Measurements from ENCODE around the gene ACVR2A. TPM values are rescaled to one million over a fixed set of nuclear protein-coding genes. Genes with fewer than 3 reads are reported as not detected.
A peak's percentile ranks its signal among the peaks of the same experiment; 100 is the strongest.

Gene ACVR2A
- polyA plus RNA-seq, 1 donor from 2014 or later, result 139 TPM

GRCh38 chr2:147850838-147851237, 6.0 kb downstream of the ACVR2A start:
- H3F3A ChIP-seq (ENCODE audit: insufficient read depth, low read length, poor library complexity, severe bottlenecking), result no peaks in the 10 kb centered on the region
- H2AFZ ChIP-seq (ENCODE audit: low read depth, low read length), result no peak overlapping the region
- H4K20me1 ChIP-seq (ENCODE audit: insufficient read depth), result peaks cover 20% of the 10 kb centered on the region
- no peaks in the 10 kb centered on the region for H3K9me2 ChIP-seq (ENCODE audit: insufficient read depth, low read length)
- no peaks in the 10 kb centered on the region for H3K36me3 ChIP-seq (ENCODE audit: insufficient read depth, low read length)
- no peak overlapping the region for H3K9ac ChIP-seq (ENCODE audit: low read length)
- no peak overlapping the region for H3K27ac ChIP-seq (ENCODE audit: low read length)
- peak overlapping the region; percentile 51 for H3K4me3 ChIP-seq (ENCODE audit: low read length)
- H3K9me3 ChIP-seq (ENCODE audit: low read length), result no peaks in the 10 kb centered on the region
- TF ChIP-seq SMC3 (conservative IDR thresholded peaks at IDR 0.05; ENCODE audit: poor library complexity) (no peak), EZH2 (IDR thresholded peaks at IDR 0.05; ENCODE audit: borderline replicate concordance, insufficient read depth, low read length, poor library complexity, severe bottlenecking) (no peak), EP300 (conservative IDR thresholded peaks at IDR 0.05; ENCODE audit: poor library complexity, severe bottlenecking) (no peak), MXI1 (conservative IDR thresholded peaks at IDR 0.05; ENCODE audit: poor library complexity, severe bottlenecking) (no peak), TAF1 (IDR thresholded peaks at IDR 0.05; ENCODE audit: low read depth) (no peak)
- peaks cover 100% of the 10 kb centered on the region for H3K79me2 ChIP-seq (replicated peaks; ENCODE audit: insufficient read depth, low read length)
- no peaks in the 10 kb centered on the region for H3K27me3 ChIP-seq (ENCODE audit: insufficient read depth, low read depth, low read length)
- H3K4me2 ChIP-seq (ENCODE audit: low read length), result no peak overlapping the region

GRCh38 chr2:147851244-147851930, 6.6 kb downstream of the ACVR2A start:
- Histone ChIP-seq H4K20me1 (ENCODE audit: insufficient read depth) (peaks cover 20% of the 10 kb centered on the region), H3F3A (ENCODE audit: insufficient read depth, low read length, poor library complexity, severe bottlenecking) (no peaks in the 10 kb centered on the region), H3K4me2 (ENCODE audit: low read length) (no peak overlapping the region), H3K9me2 (ENCODE audit: insufficient read depth, low read length) (no peaks in the 10 kb centered on the region), H2AFZ (ENCODE audit: low read depth, low read length) (no peak overlapping the region), H3K27me3 (ENCODE audit: insufficient read depth, low read depth, low read length) (no peaks in the 10 kb centered on the region), H3K36me3 (ENCODE audit: insufficient read depth, low read length) (no peaks in the 10 kb centered on the region), H3K79me2 (replicated peaks; ENCODE audit: insufficient read depth, low read length) (peaks cover 100% of the 10 kb centered on the region), H3K4me3 (ENCODE audit: low read length) (peak overlapping the region; percentile 51), H3K27ac (ENCODE audit: low read length) (no peak overlapping the region), H3K9ac (ENCODE audit: low read length) (no peak overlapping the region), H3K9me3 (ENCODE audit: low read length) (no peaks in the 10 kb centered on the region)
- TF ChIP-seq TAF1 (IDR thresholded peaks at IDR 0.05; ENCODE audit: low read depth) (no peak), EZH2 (IDR thresholded peaks at IDR 0.05; ENCODE audit: borderline replicate concordance, insufficient read depth, low read length, poor library complexity, severe bottlenecking) (no peak), RAD21 (conservative IDR thresholded peaks at IDR 0.05) (no peak), MXI1 (conservative IDR thresholded peaks at IDR 0.05; ENCODE audit: poor library complexity, severe bottlenecking) (no peak), REST (IDR thresholded peaks at IDR 0.05; ENCODE audit: borderline replicate concordance) (no peak), POLR2AphosphoS5 (IDR thresholded peaks at IDR 0.05) (no peak), EP300 (conservative IDR thresholded peaks at IDR 0.05; ENCODE audit: poor library complexity, severe bottlenecking) (no peak), SMC3 (conservative IDR thresholded peaks at IDR 0.05; ENCODE audit: poor library complexity) (no peak)
- TF ChIP-seq, protein P1, sequence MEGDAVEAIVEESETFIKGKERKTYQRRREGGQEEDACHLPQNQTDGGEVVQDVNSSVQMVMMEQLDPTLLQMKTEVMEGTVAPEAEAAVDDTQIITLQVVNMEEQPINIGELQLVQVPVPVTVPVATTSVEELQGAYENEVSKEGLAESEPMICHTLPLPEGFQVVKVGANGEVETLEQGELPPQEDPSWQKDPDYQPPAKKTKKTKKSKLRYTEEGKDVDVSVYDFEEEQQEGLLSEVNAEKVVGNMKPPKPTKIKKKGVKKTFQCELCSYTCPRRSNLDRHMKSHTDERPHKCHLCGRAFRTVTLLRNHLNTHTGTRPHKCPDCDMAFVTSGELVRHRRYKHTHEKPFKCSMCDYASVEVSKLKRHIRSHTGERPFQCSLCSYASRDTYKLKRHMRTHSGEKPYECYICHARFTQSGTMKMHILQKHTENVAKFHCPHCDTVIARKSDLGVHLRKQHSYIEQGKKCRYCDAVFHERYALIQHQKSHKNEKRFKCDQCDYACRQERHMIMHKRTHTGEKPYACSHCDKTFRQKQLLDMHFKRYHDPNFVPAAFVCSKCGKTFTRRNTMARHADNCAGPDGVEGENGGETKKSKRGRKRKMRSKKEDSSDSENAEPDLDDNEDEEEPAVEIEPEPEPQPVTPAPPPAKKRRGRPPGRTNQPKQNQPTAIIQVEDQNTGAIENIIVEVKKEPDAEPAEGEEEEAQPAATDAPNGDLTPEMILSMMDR (IDR thresholded peaks at IDR 0.05; ENCODE audit: poor library complexity, severe bottlenecking), result no peak
